IPS DF 4.7 (cell line): ENCODE data around the gene DHRS12.

Experiments used
- DNase-seq: peaks from one replicate; pipeline ENCODE4 v3.0.0-alpha.2; 2013; ENCODE audit warnings: low spot score; ENCODE audit errors: extremely low read depth

DHRS12 gene

DNA sequence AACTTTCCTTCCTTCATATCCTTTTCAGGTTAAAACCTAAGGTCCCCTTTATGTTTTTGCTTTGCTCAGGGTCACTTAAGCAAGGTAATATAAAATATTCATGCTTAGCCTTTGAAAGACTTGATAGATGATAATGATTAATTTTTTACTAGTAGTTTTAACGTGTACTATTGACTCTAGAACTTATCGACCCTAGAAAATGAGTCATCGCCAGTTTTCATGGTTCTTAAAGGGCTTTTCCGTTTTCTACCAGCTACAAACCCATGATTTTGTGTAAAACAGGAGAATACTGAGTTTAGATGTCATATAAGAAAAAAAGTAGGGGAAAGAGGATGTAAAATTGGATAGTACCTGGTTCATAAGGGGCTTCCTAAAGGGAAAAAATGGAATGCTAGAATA is 75.7 kb downstream of the DHRS12 start:
- DNase-seq: no peak

DNA sequence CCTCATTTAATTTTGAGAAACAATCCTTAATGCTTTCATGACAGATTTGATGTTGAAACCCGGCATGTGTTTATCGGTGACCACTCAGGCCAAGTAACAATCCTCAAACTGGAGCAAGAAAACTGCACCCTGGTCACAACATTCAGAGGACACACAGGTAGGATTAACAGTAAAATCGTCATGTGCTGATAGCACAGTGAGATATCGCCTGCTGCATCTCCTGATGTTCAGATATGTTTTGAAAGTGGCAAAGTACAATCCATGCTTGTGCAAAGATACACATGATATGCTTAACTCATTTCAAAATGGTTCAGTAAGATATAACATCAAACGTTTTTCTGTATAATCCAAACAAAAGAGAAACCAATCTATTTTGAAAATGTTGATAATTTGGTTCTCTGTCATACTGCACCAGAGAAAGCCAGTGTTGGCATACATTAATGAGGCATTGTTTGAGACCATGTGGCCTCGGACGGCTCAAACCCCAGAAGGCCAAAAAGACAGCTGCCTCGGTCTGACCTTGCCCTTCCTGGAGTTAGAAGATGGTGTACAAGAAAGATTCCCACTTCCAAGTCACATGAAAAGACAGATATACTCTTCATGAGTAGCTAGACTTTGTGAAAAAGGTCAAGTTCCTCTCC is 76.2 kb downstream of the DHRS12 start:
- DNase-seq: no peak

DNA sequence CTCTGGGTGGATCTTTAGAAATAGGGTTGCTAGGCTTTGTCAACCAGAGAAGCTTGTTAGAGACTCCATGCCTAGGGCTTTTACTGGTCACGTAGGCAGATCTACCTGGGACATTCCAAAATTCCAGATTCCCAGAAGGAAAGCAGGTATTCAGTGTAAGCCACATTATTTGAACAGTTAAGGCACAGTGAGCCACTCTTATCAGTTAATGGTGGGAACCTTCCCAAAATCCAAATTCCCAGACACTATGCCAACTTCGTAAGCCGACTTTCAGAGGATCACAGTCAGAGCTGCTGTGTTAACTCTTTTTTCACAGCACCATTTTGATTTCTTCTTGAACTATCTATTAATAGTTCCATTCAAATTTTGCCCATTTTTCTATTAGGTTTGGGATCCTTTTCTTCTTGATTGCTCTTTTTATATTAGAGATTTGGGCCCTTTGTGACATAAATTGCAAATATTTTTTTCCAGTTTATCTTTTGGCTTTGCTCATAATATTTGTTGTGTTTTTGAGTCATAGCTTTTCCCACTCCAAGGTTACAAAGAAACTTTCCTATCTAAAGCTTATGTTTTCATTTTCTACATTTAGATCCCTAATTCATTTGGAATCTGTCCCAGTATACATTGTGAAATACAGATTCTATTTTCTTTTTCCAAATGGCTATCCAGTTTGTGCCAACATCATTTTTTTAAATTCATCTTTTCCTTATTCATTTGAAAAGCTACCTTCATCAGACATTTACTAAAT is 77.3 kb downstream of the DHRS12 start:
- no peak for DNase-seq

DNA sequence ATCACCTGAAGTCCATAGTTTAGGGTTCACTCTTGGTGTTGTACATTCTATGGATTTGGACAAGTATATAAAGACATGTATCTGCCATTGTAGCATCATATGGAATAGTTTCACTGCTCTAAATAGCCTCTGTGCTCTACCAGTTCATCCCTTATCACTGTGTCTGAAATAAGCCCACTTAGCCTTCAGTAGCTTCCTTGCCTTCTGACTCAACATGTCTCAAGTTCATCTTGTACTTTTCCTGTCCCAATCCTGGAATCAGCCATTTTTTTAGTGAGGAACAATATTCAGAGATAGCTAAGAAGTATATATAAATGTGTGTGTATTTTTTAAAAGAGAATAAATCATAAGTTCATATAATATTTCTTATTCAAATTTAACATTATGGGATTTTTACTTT is 79.2 kb downstream of the DHRS12 start:
- no peak for DNase-seq

DNA sequence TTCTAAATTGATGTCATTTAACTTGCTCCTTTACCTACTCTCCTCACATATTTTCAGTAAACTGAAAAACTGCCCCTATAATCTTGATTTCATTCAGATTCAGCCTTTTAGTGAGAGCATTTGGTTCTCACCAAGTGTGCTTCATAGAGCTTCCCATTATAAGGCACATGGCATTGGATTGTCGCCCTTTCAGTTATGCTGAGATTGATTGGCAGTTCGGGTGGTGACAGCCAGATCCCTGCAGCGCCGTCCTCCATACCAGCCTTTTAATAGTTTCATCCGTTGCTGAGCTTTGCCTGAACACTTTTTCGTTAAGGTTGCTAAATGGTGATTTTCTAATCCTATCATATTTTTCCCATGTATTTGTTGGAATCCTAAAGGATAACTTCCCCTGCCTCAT is 80.4 kb downstream of the DHRS12 start:
- DNase-seq: no peak

DNA sequence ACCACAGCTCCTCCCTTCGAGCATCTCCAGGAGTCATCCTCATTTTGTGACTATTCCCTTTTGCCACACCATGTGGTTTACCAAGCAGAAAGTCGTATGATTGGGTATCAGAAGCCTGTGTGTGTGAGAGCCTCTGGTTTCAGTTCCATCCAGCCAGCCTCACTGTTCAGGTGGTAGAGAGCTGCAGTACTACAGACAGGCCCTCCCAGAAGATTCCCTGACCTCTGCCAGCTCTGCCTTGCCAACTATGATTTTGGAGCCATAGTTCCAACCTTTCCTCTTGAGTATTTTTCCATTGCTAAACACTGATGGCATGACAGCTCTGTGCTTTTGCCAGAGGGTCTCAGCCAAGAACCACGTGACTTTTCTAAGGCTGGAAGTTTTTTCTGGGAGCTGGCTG is 82.5 kb downstream of the DHRS12 start:
- no peak for DNase-seq

DNA sequence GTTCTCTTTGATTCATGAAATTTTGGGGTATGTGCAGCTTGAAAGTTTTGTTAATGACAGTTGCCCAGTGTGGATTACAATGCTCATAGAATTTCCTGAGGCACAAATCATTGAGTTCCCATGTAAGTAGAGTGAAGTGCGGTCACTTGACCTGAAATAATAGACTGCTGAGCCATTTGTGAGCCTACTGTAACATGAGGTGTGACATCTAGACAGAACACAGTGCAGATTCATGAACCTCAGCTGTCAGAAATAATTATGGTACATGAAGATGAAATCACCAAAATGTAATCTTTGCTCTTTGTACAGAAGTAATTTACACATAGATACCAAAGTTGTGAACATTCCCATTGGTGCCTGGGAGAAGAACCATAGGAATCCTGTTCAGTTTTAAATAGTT is 84.6 kb downstream of the DHRS12 start:
- no peak for DNase-seq
